ENCODE results near the gene STX18.

Gene STX18

GRCh38 chr4:4420421-4420820 is 121.4 kb downstream of the STX18 start:
- no peak overlapping the region for H3K4me3 ChIP-seq (ENCODE audit: low read depth, low read length)
- in situ Hi-C loops (cut with HindIII; ENCODE audit: low sequenced_read_pairs) = no loop called here
- no peak for DNase-seq (ENCODE audit: low read depth, low spot score)
- no peak for TF ChIP-seq CTCF (IDR thresholded peaks at IDR 0.05; ENCODE audit: low read depth, low read length)

- no peak for TF ChIP-seq CTCF (IDR thresholded peaks at IDR 0.05; ENCODE audit: low read depth, low read length)
- in situ Hi-C loops (cut with HindIII; ENCODE audit: low sequenced_read_pairs) = no loop called here
These were observed 122.0 kb downstream of the STX18 start for GRCh38 chr4:4419896-4420295.

GRCh38 chr4:4418676-4419390 is 123.0 kb downstream of the STX18 start:
- no peak overlapping the region for H3K4me3 ChIP-seq (ENCODE audit: low read depth, low read length)
- in situ Hi-C loops (cut with HindIII; ENCODE audit: low sequenced_read_pairs) = no loop called here

More at GRCh38 chr4:4419896-4420295, 122.0 kb downstream of the STX18 start:
- DNase-seq (ENCODE audit: low read depth, low spot score) = no peak
- no peak overlapping the region for H3K4me3 ChIP-seq (ENCODE audit: low read depth, low read length)

GRCh38 chr4:4417886-4418285 is 124.0 kb downstream of the STX18 start:
- no peak for TF ChIP-seq CTCF (IDR thresholded peaks at IDR 0.05; ENCODE audit: low read depth, low read length)
- DNase-seq (ENCODE audit: low read depth, low spot score) = no peak
- in situ Hi-C loops (cut with HindIII; ENCODE audit: low sequenced_read_pairs) = no loop called here
- H3K4me3 ChIP-seq (ENCODE audit: low read depth, low read length) = no peak overlapping the region

More at GRCh38 chr4:4418676-4419390, 123.0 kb downstream of the STX18 start:
- DNase-seq (ENCODE audit: low read depth, low spot score) = no peak
- TF ChIP-seq CTCF (IDR thresholded peaks at IDR 0.05; ENCODE audit: low read depth, low read length) = no peak

- in situ Hi-C loops (cut with HindIII; ENCODE audit: low sequenced_read_pairs) = no loop called here
- no peak for TF ChIP-seq CTCF (IDR thresholded peaks at IDR 0.05; ENCODE audit: low read depth, low read length)
These were observed 124.9 kb downstream of the STX18 start for GRCh38 chr4:4416981-4417380.

GRCh38 chr4:4415806-4416805 is 125.7 kb downstream of the STX18 start:
- no peak for DNase-seq (ENCODE audit: low read depth, low spot score)
- in situ Hi-C loops (cut with HindIII; ENCODE audit: low sequenced_read_pairs) = no loop called here
- no peak for TF ChIP-seq CTCF (IDR thresholded peaks at IDR 0.05; ENCODE audit: low read depth, low read length)
- H3K4me3 ChIP-seq (ENCODE audit: low read depth, low read length) = no peak overlapping the region

More at GRCh38 chr4:4416981-4417380, 124.9 kb downstream of the STX18 start:
- H3K4me3 ChIP-seq (ENCODE audit: low read depth, low read length) = no peak overlapping the region
- no peak for DNase-seq (ENCODE audit: low read depth, low spot score)

Measured in astrocyte of the spinal cord (primary cell).